ENCODE data around the gene CAMTA1. TPM values are rescaled to one million over a fixed set of nuclear protein-coding genes. Genes with fewer than 3 reads are reported as not detected.

Gene CAMTA1
- total RNA-seq, 1 experiment from 2014 or later = 69.5 TPM

DNA sequence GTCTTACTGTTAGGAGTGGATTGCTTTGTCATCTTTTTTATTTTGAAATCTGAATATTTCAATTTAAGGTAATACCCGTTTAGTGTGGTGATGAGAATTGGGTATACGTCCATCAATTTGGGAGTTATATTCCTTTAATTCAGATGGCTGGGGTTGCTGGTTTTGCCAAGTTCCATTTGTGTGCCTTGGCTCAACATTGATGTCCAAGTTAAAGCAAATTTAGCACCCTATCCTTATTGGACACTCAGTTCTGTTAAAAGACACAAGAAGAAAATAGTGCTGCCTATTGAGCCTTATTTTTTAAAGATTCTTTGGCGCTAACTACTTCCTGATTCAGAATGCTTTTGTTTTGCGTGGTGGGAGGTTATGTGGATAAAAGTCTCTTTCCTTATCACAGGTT lies 40.6 kb downstream of the CAMTA1 start:
- intact Hi-C loops (cut with micrococcal nuclease) = no loop called here

More for the DNA sequence above, 40.6 kb downstream of the CAMTA1 start:
- Histone ChIP-seq H3K27ac (ENCODE audit: low read depth, low read length) (no peak overlapping the region), H2AFZ (ENCODE audit: low read depth, low read length, poor library complexity, severe bottlenecking) (no peak overlapping the region), H3K4me1 (ENCODE audit: control insufficient read depth in 1 of 2, insufficient read depth in 2 of 2, low read length in 2 of 2) (peaks cover 0 to 4% of the 10 kb centered on the region in 2 experiments; a peak in 1 of 4 replicates), H3K9ac (ENCODE audit: low read length) (no peak overlapping the region), H3K36me3 (ENCODE audit: control insufficient read depth in 1 of 2, insufficient read depth in 2 of 2, low read length in 2 of 2) (peaks cover 0 to 4% of the 10 kb centered on the region in 2 experiments; a peak in 2 of 4 replicates), H3K4me3 (replicated peaks in 1 of 2; ENCODE audit: low read depth in 1 of 2, low read length in 2 of 2) (no peak overlapping the region), H3K9me3 (ENCODE audit: control insufficient read depth in 1 of 2, insufficient read depth in 1 of 2, low read depth in 1 of 2, low read length in 2 of 2) (no peaks in the 10 kb centered on the region), H3K79me2 (ENCODE audit: insufficient read depth, low read length) (peaks cover 17% of the 10 kb centered on the region), H4K20me1 (ENCODE audit: insufficient read depth) (peaks cover 4% of the 10 kb centered on the region; the same call in 1 of the 2 replicates), H3K4me2 (ENCODE audit: low read length) (no peak overlapping the region), H3K9me2 (ENCODE audit: insufficient read depth) (no peaks in the 10 kb centered on the region), H3K27me3 (ENCODE audit: insufficient read depth, low read length) (no peaks in the 10 kb centered on the region)
- DNase-seq (ENCODE audit: low read depth, low spot score) (no peak), ATAC-seq (no peak)
- TF ChIP-seq, protein P1, sequence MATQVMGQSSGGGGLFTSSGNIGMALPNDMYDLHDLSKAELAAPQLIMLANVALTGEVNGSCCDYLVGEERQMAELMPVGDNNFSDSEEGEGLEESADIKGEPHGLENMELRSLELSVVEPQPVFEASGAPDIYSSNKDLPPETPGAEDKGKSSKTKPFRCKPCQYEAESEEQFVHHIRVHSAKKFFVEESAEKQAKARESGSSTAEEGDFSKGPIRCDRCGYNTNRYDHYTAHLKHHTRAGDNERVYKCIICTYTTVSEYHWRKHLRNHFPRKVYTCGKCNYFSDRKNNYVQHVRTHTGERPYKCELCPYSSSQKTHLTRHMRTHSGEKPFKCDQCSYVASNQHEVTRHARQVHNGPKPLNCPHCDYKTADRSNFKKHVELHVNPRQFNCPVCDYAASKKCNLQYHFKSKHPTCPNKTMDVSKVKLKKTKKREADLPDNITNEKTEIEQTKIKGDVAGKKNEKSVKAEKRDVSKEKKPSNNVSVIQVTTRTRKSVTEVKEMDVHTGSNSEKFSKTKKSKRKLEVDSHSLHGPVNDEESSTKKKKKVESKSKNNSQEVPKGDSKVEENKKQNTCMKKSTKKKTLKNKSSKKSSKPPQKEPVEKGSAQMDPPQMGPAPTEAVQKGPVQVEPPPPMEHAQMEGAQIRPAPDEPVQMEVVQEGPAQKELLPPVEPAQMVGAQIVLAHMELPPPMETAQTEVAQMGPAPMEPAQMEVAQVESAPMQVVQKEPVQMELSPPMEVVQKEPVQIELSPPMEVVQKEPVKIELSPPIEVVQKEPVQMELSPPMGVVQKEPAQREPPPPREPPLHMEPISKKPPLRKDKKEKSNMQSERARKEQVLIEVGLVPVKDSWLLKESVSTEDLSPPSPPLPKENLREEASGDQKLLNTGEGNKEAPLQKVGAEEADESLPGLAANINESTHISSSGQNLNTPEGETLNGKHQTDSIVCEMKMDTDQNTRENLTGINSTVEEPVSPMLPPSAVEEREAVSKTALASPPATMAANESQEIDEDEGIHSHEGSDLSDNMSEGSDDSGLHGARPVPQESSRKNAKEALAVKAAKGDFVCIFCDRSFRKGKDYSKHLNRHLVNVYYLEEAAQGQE (IDR thresholded peaks at IDR 0.05; ENCODE audit: low read depth) = no peak
- TF ChIP-seq YY1 (IDR thresholded peaks at IDR 0.05; ENCODE audit: extremely low read depth, insufficient replicate concordance, low read depth, low read length) (no peak), SP1 (IDR thresholded peaks at IDR 0.05; ENCODE audit: low read depth) (no peak), RAD21 (IDR thresholded peaks at IDR 0.05; ENCODE audit: low read depth) (no peak), SIN3A (IDR thresholded peaks at IDR 0.05; ENCODE audit: low read depth) (no peak), CEBPB (IDR thresholded peaks at IDR 0.05; ENCODE audit: low read depth) (no peak)
- TF ChIP-seq, protein P2, sequence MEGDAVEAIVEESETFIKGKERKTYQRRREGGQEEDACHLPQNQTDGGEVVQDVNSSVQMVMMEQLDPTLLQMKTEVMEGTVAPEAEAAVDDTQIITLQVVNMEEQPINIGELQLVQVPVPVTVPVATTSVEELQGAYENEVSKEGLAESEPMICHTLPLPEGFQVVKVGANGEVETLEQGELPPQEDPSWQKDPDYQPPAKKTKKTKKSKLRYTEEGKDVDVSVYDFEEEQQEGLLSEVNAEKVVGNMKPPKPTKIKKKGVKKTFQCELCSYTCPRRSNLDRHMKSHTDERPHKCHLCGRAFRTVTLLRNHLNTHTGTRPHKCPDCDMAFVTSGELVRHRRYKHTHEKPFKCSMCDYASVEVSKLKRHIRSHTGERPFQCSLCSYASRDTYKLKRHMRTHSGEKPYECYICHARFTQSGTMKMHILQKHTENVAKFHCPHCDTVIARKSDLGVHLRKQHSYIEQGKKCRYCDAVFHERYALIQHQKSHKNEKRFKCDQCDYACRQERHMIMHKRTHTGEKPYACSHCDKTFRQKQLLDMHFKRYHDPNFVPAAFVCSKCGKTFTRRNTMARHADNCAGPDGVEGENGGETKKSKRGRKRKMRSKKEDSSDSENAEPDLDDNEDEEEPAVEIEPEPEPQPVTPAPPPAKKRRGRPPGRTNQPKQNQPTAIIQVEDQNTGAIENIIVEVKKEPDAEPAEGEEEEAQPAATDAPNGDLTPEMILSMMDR (IDR thresholded peaks at IDR 0.05 in 2 of 3, conservative IDR thresholded peaks at IDR 0.05 in 1 of 3; ENCODE audit: borderline replicate concordance in 1 of 3, insufficient read depth in 1 of 3, low read depth in 2 of 3, low read length in 2 of 3) = no peak
- POLR2A ChIA-PET = no interaction called here
- RAD21 ChIA-PET (ENCODE audit: low non-redundant PET in 1 of 2, low total read pairs in 2 of 2, uncharacterized antibody in 2 of 2, unreplicated experiment in 2 of 2) = no interaction called here
- no TSS peak for BruUV-seq (replicated peaks)
- CTCF ChIA-PET = no interaction called here

All from HCT116 (cell line).